Activated naive CD8-positive, alpha-beta T cell treated with anti-CD3 and anti-CD28 coated beads, Interleukin-2, amount 50 U/mL, for 16 hours (primary cell): ENCODE data around the gene MICAL3.
"Not testable (repeated sequence)": the region's sequence is repeated elsewhere in the genome, so short reads cannot be mapped to it uniquely, and the experiment has no call there.

Experiments
- DNase-seq: peaks from one replicate; pipeline ENCODE4 v3.0.0-alpha.2; 2020; ENCODE audit warnings: low read depth, low spot score

MICAL3 gene

GRCh38 chr22:17891481-17892167, 132.7 kb downstream of the MICAL3 start:
- DNase-seq, result no peak

- DNase-seq, result no peak
These were observed 133.5 kb downstream of the MICAL3 start for GRCh38 chr22:17890892-17891291.

- no peak for DNase-seq
These were observed 134.1 kb downstream of the MICAL3 start for GRCh38 chr22:17890245-17890671.

- DNase-seq, result no peak
These were observed 135.5 kb downstream of the MICAL3 start for GRCh38 chr22:17888855-17889254.

- no peak for DNase-seq
These were observed 135.9 kb downstream of the MICAL3 start for GRCh38 chr22:17888439-17888838.

- DNase-seq, result no peak
These were observed 139.5 kb downstream of the MICAL3 start for GRCh38 chr22:17884893-17885292.

GRCh38 chr22:17884084-17884483, 140.3 kb downstream of the MICAL3 start:
- DNase-seq, result no peak

GRCh38 chr22:17883356-17883755, 141.0 kb downstream of the MICAL3 start:
- no peak for DNase-seq

- no peak for DNase-seq
These were observed 141.6 kb downstream of the MICAL3 start for GRCh38 chr22:17882727-17883126.

GRCh38 chr22:17882162-17882561, 142.2 kb downstream of the MICAL3 start:
- DNase-seq, result no peak

GRCh38 chr22:17881366-17881765, 143.0 kb downstream of the MICAL3 start:
- no peak for DNase-seq

- DNase-seq, result no peak
These were observed 143.9 kb downstream of the MICAL3 start for GRCh38 chr22:17880468-17880867.

GRCh38 chr22:17880020-17880419, 144.3 kb downstream of the MICAL3 start:
- DNase-seq, result no peak

GRCh38 chr22:17878941-17879340, 145.4 kb downstream of the MICAL3 start:
- DNase-seq, result no peak

- no peak for DNase-seq
These were observed 146.1 kb downstream of the MICAL3 start for GRCh38 chr22:17878186-17878694.

GRCh38 chr22:17876878-17877855, 147.2 kb downstream of the MICAL3 start:
- DNase-seq, result not testable (repeated sequence)

- no peak for DNase-seq
These were observed 148.0 kb downstream of the MICAL3 start for GRCh38 chr22:17876306-17876831.

- no peak for DNase-seq
These were observed 148.7 kb downstream of the MICAL3 start for GRCh38 chr22:17875631-17876030.

GRCh38 chr22:17875156-17875555, 149.2 kb downstream of the MICAL3 start:
- no peak for DNase-seq

GRCh38 chr22:17874231-17874905, 150.0 kb downstream of the MICAL3 start:
- no peak for DNase-seq

- DNase-seq, result no peak
These were observed 150.6 kb downstream of the MICAL3 start for GRCh38 chr22:17873804-17874203.

GRCh38 chr22:17873116-17873515, 151.2 kb downstream of the MICAL3 start:
- DNase-seq, result no peak
